Right lobe of liver (tissue), 4 donors: ENCODE measurements around the gene CLTB.

Experiments
- POLR2A ChIP-seq: fragments of 450-650 bp; IDR thresholded peaks from one replicate; pipeline ENCODE4 v1.6.1; 2017; ENCODE audit warnings: antibody characterized with exemption, mild to moderate bottlenecking
- TF ChIP-seq, protein P1 (sequence below), 4 donors: fragments of 200-600 bp in 3 of 4; fragments of 450-650 bp in 1 of 4; IDR thresholded peaks; one replicate each; pipeline versions ENCODE4 v1.5.1 to v1.8.0; 2016 to 2022; ENCODE audit warnings: antibody characterized with exemption in 4 of 4, mild to moderate bottlenecking in 2 of 4
- donor health status: DM: no; HTN: no; CAD: no.
- donor health status: DM: no; HTN: no; CAD: no.
- donor health status: DM: no; HTN: yes; CAD: no.

DNA sequence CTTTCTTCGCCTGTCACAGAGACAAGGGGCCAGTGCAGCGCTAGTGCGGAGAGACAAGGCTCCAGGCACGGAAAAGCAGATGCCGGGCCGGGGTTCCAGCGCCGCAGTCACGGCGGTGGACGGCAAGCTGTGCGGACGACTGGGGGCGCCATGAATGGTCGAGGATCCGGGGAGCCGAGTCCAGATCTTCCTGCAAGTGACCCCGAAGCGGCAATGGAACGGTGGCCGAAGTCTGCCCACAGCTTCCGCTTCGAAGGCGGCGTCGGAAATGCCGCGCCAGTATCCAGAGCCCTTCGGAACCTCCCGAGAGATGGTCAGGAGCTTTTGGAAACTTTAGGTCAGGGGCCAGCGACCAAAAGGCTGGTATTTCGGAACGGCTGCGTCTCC lies 31.2 kb upstream of the CLTB start:
- TF ChIP-seq, protein P1, sequence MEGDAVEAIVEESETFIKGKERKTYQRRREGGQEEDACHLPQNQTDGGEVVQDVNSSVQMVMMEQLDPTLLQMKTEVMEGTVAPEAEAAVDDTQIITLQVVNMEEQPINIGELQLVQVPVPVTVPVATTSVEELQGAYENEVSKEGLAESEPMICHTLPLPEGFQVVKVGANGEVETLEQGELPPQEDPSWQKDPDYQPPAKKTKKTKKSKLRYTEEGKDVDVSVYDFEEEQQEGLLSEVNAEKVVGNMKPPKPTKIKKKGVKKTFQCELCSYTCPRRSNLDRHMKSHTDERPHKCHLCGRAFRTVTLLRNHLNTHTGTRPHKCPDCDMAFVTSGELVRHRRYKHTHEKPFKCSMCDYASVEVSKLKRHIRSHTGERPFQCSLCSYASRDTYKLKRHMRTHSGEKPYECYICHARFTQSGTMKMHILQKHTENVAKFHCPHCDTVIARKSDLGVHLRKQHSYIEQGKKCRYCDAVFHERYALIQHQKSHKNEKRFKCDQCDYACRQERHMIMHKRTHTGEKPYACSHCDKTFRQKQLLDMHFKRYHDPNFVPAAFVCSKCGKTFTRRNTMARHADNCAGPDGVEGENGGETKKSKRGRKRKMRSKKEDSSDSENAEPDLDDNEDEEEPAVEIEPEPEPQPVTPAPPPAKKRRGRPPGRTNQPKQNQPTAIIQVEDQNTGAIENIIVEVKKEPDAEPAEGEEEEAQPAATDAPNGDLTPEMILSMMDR (IDR thresholded peaks at IDR 0.05) = no peak
- TF ChIP-seq POLR2A = no peak
